NCI-H2107 treated with DMSO at 0.1 percent for 48 hours (cell line): Measurements from ENCODE around the gene PRR36.
"Not testable (repeated sequence)": the region's sequence is repeated elsewhere in the genome, so short reads cannot be mapped to it uniquely, and the experiment has no call there.

ENCODE experiments used
- DNase-seq: peaks from one replicate; lab custom pipeline; 2025; ENCODE audit not compliant: unreplicated experiment; lab: John Stamatoyannopoulos, UW

PRR36 gene

GRCh38 chr19:7860714-7861618 is 13.2 kb downstream of the PRR36 start:
- DNase-seq: no peak

GRCh38 chr19:7859831-7860713 is 14.1 kb downstream of the PRR36 start:
- no peak for DNase-seq

GRCh38 chr19:7859087-7859486 is 15.1 kb downstream of the PRR36 start:
- DNase-seq: not testable (repeated sequence)

- DNase-seq: peak; percentile 21
Measured at GRCh38 chr19:7858109-7858770, 15.9 kb downstream of the PRR36 start.

- DNase-seq: no peak
Measured at GRCh38 chr19:7857727-7858108, 16.5 kb downstream of the PRR36 start.

GRCh38 chr19:7856679-7857663 is 17.2 kb downstream of the PRR36 start:
- no peak for DNase-seq

- no peak for DNase-seq
Measured at GRCh38 chr19:7856109-7856591, 18.0 kb downstream of the PRR36 start.

GRCh38 chr19:7855426-7856108 is 18.6 kb downstream of the PRR36 start:
- DNase-seq: no peak

GRCh38 chr19:7853770-7854128 is 20.4 kb downstream of the PRR36 start:
- no peak for DNase-seq

- peak; percentile 70 for DNase-seq
Measured at GRCh38 chr19:7852851-7853769, 21.1 kb downstream of the PRR36 start.

- DNase-seq: no peak
Measured at GRCh38 chr19:7851623-7852500, 22.3 kb downstream of the PRR36 start.

- DNase-seq: no peak
Measured at GRCh38 chr19:7850945-7851622, 23.1 kb downstream of the PRR36 start.

GRCh38 chr19:7850000-7850813 is 24.0 kb downstream of the PRR36 start:
- DNase-seq: no peak

GRCh38 chr19:7849631-7849999 is 24.6 kb downstream of the PRR36 start:
- DNase-seq: no peak

GRCh38 chr19:7848779-7849457 is 25.3 kb downstream of the PRR36 start:
- DNase-seq: no peak

GRCh38 chr19:7847664-7848063 is 26.5 kb downstream of the PRR36 start:
- no peak for DNase-seq
